KMS-11 (cell line): Measurements from ENCODE around the gene TMEM208.

ENCODE experiments used
- H2AFZ ChIP-seq: fragments of 200-600 bp; sonication (generic); 2 replicates; pipeline ENCODE4 v1.6.1; 2016; ENCODE audit warnings: antibody characterized with exemption, mixed run types, low read depth
- H3K27ac ChIP-seq: fragments of 200-600 bp; sonication (generic); 2 replicates; pipeline ENCODE4 v1.6.1; 2016; ENCODE audit warnings: mild to moderate bottlenecking, mixed run types
- H3K27me3 ChIP-seq: fragments of 200-600 bp; sonication (generic); 2 replicates; pipeline ENCODE4 v1.6.1; 2017; ENCODE audit warnings: mild to moderate bottlenecking, low read depth, mixed run types, moderate library complexity; ENCODE audit not compliant: insufficient read depth
- H3K36me3 ChIP-seq: fragments of 200-600 bp; sonication (generic); 2 replicates; pipeline ENCODE4 v1.6.1; 2017; ENCODE audit warnings: mild to moderate bottlenecking, mixed run types; ENCODE audit not compliant: insufficient read depth
- H3K4me1 ChIP-seq: fragments of 200-600 bp; sonication (generic); 2 replicates; pipeline ENCODE4 v1.6.1; 2016; ENCODE audit warnings: mild to moderate bottlenecking, low read depth, mixed run types; ENCODE audit not compliant: poor library complexity, severe bottlenecking
- H3K4me2 ChIP-seq: fragments of 200-600 bp; sonication (generic); 2 replicates; pipeline ENCODE4 v1.7.0; 2016; ENCODE audit warnings: mild to moderate bottlenecking, mixed run types
- H3K4me3 ChIP-seq: fragments of 200-600 bp; sonication (generic); IDR thresholded peaks from 2 replicates; pipeline ENCODE4 v1.6.1; 2017; ENCODE audit warnings: low read depth, low read length, mixed read lengths; ENCODE audit not compliant: insufficient read depth
- H3K79me2 ChIP-seq: fragments of 200-600 bp; sonication (generic); 2 replicates; pipeline ENCODE4 v1.6.1; 2016; ENCODE audit warnings: low read depth, mixed run types; ENCODE audit not compliant: insufficient read depth
- H3K9ac ChIP-seq: fragments of 200-600 bp; sonication (generic); 2 replicates; pipeline ENCODE4 v1.6.1; 2016; ENCODE audit warnings: mild to moderate bottlenecking, mixed run types
- H4K20me1 ChIP-seq: fragments of 200-600 bp; sonication (generic); 2 replicates; pipeline ENCODE4 v1.6.1; 2016; ENCODE audit warnings: mild to moderate bottlenecking, mixed run types; ENCODE audit not compliant: insufficient read depth
- CTCF ChIP-seq: fragments of 200-600 bp; sonication (generic); conservative IDR thresholded peaks from 2 replicates; pipeline ENCODE4 v1.6.1; 2017; ENCODE audit warnings: low read depth, mild to moderate bottlenecking, antibody characterized with exemption, low read length, moderate library complexity, mixed read lengths

The TMEM208 gene

GRCh38 chr16:67201411-67202345 lies 25.3 kb upstream of the TMEM208 start:
- H3K36me3 ChIP-seq, result no peaks in the 10 kb centered on the region; the same call in 1 of the 2 replicates
- no peaks in the 10 kb centered on the region for H4K20me1 ChIP-seq
- no peaks in the 10 kb centered on the region for H3K27me3 ChIP-seq
- H3K79me2 ChIP-seq, result no peaks in the 10 kb centered on the region
- no peak overlapping the region for H3K4me2 ChIP-seq
- no peak for TF ChIP-seq CTCF
- no peak overlapping the region for H3K4me3 ChIP-seq
- no peak overlapping the region for H3K27ac ChIP-seq
- no peak overlapping the region for H2AFZ ChIP-seq
- no peaks in the 10 kb centered on the region for H3K4me1 ChIP-seq
- no peak overlapping the region for H3K9ac ChIP-seq

GRCh38 chr16:67202426-67202825 lies 24.5 kb upstream of the TMEM208 start:
- H3K4me1 ChIP-seq, result no peaks in the 10 kb centered on the region
- H3K27me3 ChIP-seq, result no peaks in the 10 kb centered on the region
- H3K36me3 ChIP-seq, result no peaks in the 10 kb centered on the region
- H3K4me3 ChIP-seq, result no peak overlapping the region
- no peak overlapping the region for H2AFZ ChIP-seq
- no peak for TF ChIP-seq CTCF
- no peaks in the 10 kb centered on the region for H3K79me2 ChIP-seq
- no peak overlapping the region for H3K27ac ChIP-seq
- H3K4me2 ChIP-seq, result no peak overlapping the region
- H3K9ac ChIP-seq, result no peak overlapping the region
- no peaks in the 10 kb centered on the region for H4K20me1 ChIP-seq

GRCh38 chr16:67202956-67203493 lies 23.9 kb upstream of the TMEM208 start:
- H3K27ac ChIP-seq, result no peak overlapping the region
- no peak overlapping the region for H2AFZ ChIP-seq
- H3K27me3 ChIP-seq, result no peaks in the 10 kb centered on the region
- no peaks in the 10 kb centered on the region for H3K4me1 ChIP-seq
- no peak overlapping the region for H3K9ac ChIP-seq
- H3K79me2 ChIP-seq, result no peaks in the 10 kb centered on the region
- no peak overlapping the region for H3K4me3 ChIP-seq
- H4K20me1 ChIP-seq, result no peaks in the 10 kb centered on the region
- no peaks in the 10 kb centered on the region for H3K36me3 ChIP-seq
- no peak overlapping the region for H3K4me2 ChIP-seq
- TF ChIP-seq CTCF, result no peak

GRCh38 chr16:67204076-67204475 lies 22.9 kb upstream of the TMEM208 start:
- no peak overlapping the region for H3K27ac ChIP-seq
- no peaks in the 10 kb centered on the region for H4K20me1 ChIP-seq
- no peak overlapping the region for H3K4me2 ChIP-seq
- H2AFZ ChIP-seq, result no peak overlapping the region
- no peaks in the 10 kb centered on the region for H3K4me1 ChIP-seq
- no peaks in the 10 kb centered on the region for H3K36me3 ChIP-seq
- H3K27me3 ChIP-seq, result no peaks in the 10 kb centered on the region
- no peak for TF ChIP-seq CTCF
- H3K4me3 ChIP-seq, result no peak overlapping the region
- H3K79me2 ChIP-seq, result no peaks in the 10 kb centered on the region
- no peak overlapping the region for H3K9ac ChIP-seq
